Measurements from ENCODE around the gene WDR7.

- no peak for TF ChIP-seq CTCF (IDR thresholded peaks at IDR 0.05)
- no peak for TF ChIP-seq POLR2A (IDR thresholded peaks at IDR 0.05)
These were observed 399.3 kb downstream of the WDR7 start for GRCh38 chr18:57050310-57050949.
